Natural killer cell (primary cell): Measurements from ENCODE around the gene PRDM8. TPM values are rescaled to one million over a fixed set of nuclear protein-coding genes. Genes with fewer than 3 reads are reported as not detected.
"Not testable (repeated sequence)": the region's sequence is repeated elsewhere in the genome, so short reads cannot be mapped to it uniquely, and the experiment has no call there.

ENCODE experiments used
- ATAC-seq, 3 donors: fragments of 150-1000 bp in 2 of 3; fragments of 200-7000 bp in 1 of 3; cut with Tn5 transposase; 1 replicate in 1 of 3; 2 replicates in 2 of 3; pipeline ENCODE4 v1.10.0; 2021; ENCODE audit warnings: mild to moderate bottlenecking in 2 of 3, moderate library complexity in 2 of 3
- DNase-seq, 2 donors: peaks; one replicate each; pipeline versions ENCODE4 v3.0.0 to v3.0.0-alpha.2; 2013 to 2021; ENCODE audit warnings: mixed read lengths in 1 of 2
- H3K27ac ChIP-seq: one replicate; pipeline ENCODE4 v1.5.1; 2013; ENCODE audit warnings: mild to moderate bottlenecking, low read length
- H3K27me3 ChIP-seq: one replicate; pipeline ENCODE4 v1.6.1; 2013; ENCODE audit warnings: low read length; ENCODE audit not compliant: control insufficient read depth, insufficient read depth
- H3K36me3 ChIP-seq: one replicate; pipeline ENCODE4 v1.6.1; 2013; ENCODE audit warnings: low read length; ENCODE audit not compliant: control insufficient read depth, insufficient read depth
- H3K4me1 ChIP-seq: one replicate; pipeline ENCODE4 v1.6.1; 2013; ENCODE audit warnings: low read length; ENCODE audit not compliant: control insufficient read depth, insufficient read depth
- H3K4me3 ChIP-seq: one replicate; pipeline ENCODE4 v1.5.1; 2013; ENCODE audit warnings: low read length
- H3K9me3 ChIP-seq: one replicate; pipeline ENCODE4 v1.6.1; 2013; ENCODE audit warnings: low read length; ENCODE audit not compliant: control insufficient read depth, insufficient read depth
- H3K27ac Mint-ChIP-seq, 2 donors: one replicate each; pipeline ENCODE4 v1.8.0; 2022; ENCODE audit warnings: mild to moderate bottlenecking in 2 of 2, mixed read lengths in 2 of 2, moderate library complexity in 1 of 2
- H3K27me3 Mint-ChIP-seq, 2 donors: one replicate each; pipeline ENCODE4 v1.8.0; 2022; ENCODE audit warnings: low read depth in 2 of 2, mixed read lengths in 2 of 2
- H3K36me3 Mint-ChIP-seq: one replicate; pipeline ENCODE4 v1.8.0; 2022; ENCODE audit warnings: mixed read lengths
- H3K4me1 Mint-ChIP-seq, 2 donors: one replicate each; pipeline ENCODE4 v1.8.0; 2022; ENCODE audit warnings: mixed read lengths in 2 of 2
- H3K4me3 Mint-ChIP-seq: one replicate; pipeline ENCODE4 v1.8.0; 2022; ENCODE audit warnings: mild to moderate bottlenecking, moderate library complexity, mixed read lengths
- H3K9me3 Mint-ChIP-seq, 2 donors: one replicate each; pipeline ENCODE4 v1.8.0; 2022; ENCODE audit warnings: mixed read lengths in 2 of 2
- CTCF ChIP-seq: fragments of 200-600 bp; IDR thresholded peaks from one replicate; pipeline ENCODE4 v1.8.0; 2022; ENCODE audit warnings: antibody characterized with exemption
- WGBS: methylation state at CpG from one replicate; pipeline ENCODE4 v1.1.7; 2013; ENCODE audit warnings: missing lambda C conversion rate; ENCODE audit not compliant: insufficient coverage; 5-methylcytosine and 5-hydroxymethylcytosine counted together
- intact Hi-C: fragments of 100-400 bp; cut with micrococcal nuclease; formaldehyde crosslinking; loops from one replicate; pipeline ENCODE4 v1.14.2; 2022
- total RNA-seq, 4 donors: library from RNA; stranded (reverse); fragments of 120-200 nt in 1 of 4; gene quantifications; one replicate each; pipeline versions ENCODE4 v1.2.3 to v1.2.4, GENCODE V29; 2013 to 2022

Gene PRDM8
- total RNA-seq, 3 donors from 2014 or later (not counting 1 experiment from before 2014, with no cell fraction given) = 5.8 to 6.2 (median 6.0) TPM

DNA sequence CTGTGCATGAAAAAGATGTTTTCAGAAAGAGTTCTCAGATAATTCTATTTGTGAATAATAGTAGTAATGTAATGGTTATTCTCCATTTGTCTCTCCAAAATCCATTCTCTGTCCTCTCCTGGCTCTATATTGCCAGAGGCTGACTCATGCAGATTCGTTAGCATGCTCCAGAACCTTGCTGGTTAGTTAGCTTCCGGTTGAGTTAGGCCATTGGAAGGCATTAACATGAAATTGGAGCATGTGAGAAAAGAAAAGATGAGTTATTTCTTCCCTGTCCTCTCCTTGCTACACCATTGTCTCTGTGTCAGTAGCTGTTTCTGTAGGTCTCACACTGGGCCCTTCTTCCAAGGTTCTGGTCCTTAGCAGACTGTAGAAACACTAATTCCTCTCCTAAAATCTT, 23.5 kb upstream of the PRDM8 start:
- intact Hi-C loops = no loop called here
- Histone ChIP-seq H3K36me3 (no peaks in the 10 kb centered on the region), H3K27ac (peak overlapping the region; percentile 68), H3K27me3 (no peaks in the 10 kb centered on the region), H3K4me1 (peaks cover 27% of the 10 kb centered on the region), H3K9me3 (no peaks in the 10 kb centered on the region), H3K4me3 (no peak overlapping the region)
- Mint-ChIP-seq H3K27ac (peak overlapping the region; percentile 9 to 53), H3K27me3 (peaks cover 0 to 1% of the 10 kb centered on the region in 2 donors), H3K36me3 (no peaks in the 10 kb centered on the region), H3K4me1 (peaks cover 27 to 37% of the 10 kb centered on the region in 2 donors), H3K4me3 (no peak overlapping the region), H3K9me3 (no peaks in the 10 kb centered on the region)
- no peak for TF ChIP-seq CTCF
- ATAC-seq (peak in 1 of 3 donors; percentile 27), DNase-seq (peak in 1 of 2 donors; percentile 31)
- 88% methylated on average over 2 of the region's 2 CpGs for WGBS

DNA sequence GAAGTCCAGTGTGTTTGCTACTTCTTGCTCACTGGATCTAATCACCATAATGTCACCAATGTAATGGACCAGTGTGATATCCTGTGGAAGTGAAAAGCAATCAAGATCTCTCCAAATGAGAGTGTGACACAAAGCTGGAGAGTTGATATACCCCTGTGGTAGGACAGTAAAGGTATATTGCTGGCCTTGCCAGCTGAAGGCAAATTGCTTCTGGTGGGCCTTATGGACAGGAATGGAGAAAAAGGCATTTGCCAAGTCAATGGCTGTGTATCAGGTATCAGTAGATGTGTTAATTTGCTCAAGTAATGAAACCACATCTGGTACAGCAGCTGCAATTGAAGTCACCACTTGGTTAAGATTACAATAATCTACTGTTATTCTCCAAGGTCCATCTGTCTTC, 19.5 kb upstream of the PRDM8 start:
- H3K27ac Mint-ChIP-seq, ATAC-seq, H3K27me3 ChIP-seq, H3K9me3 Mint-ChIP-seq, DNase-seq, H3K27ac ChIP-seq, H3K36me3 ChIP-seq, H3K9me3 ChIP-seq, H3K36me3 Mint-ChIP-seq, H3K4me3 ChIP-seq, H3K4me3 Mint-ChIP-seq, intact Hi-C loops, H3K27me3 Mint-ChIP-seq: not testable (repeated sequence)
- H3K4me1 ChIP-seq = peaks cover 19% of the 10 kb centered on the region
- peaks cover 23 to 30% of the 10 kb centered on the region in 2 donors for H3K4me1 Mint-ChIP-seq

DNA sequence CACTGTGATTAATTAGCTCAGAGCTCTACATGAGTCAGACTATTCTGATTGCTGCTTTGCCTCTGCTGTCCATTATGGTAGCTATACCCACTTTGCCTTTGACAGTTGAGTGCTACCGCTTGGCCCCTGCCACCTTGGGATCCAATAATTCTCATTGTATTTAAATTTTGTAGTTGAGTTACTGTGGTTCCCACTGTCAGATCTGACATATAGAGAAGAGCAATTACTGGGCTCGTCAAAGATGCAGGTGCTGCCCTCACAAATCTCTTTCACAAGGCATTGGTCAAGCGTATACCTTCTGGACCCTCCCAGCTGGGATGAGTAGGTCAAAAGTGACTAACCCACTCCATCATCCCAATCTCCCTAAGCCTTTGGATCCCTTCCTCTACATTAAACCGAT, 18.3 kb upstream of the PRDM8 start:
- no peak overlapping the region for H3K27ac Mint-ChIP-seq
- peaks cover 19 to 22% of the 10 kb centered on the region in 2 donors for H3K4me1 Mint-ChIP-seq
- H3K27me3 Mint-ChIP-seq = no peaks in the 10 kb centered on the region
- H3K9me3 Mint-ChIP-seq = no peaks in the 10 kb centered on the region
- Histone ChIP-seq H3K9me3 (no peaks in the 10 kb centered on the region), H3K27ac (no peak overlapping the region), H3K4me1 (peaks cover 18% of the 10 kb centered on the region), H3K4me3 (no peak overlapping the region), H3K27me3 (no peaks in the 10 kb centered on the region), H3K36me3 (no peaks in the 10 kb centered on the region)
- no peak for TF ChIP-seq CTCF
- H3K4me3 Mint-ChIP-seq = no peak overlapping the region
- no peaks in the 10 kb centered on the region for H3K36me3 Mint-ChIP-seq
- intact Hi-C loops = no loop called here
- ATAC-seq (no peak), DNase-seq (no peak)
- 94% methylated on average over 4 of the region's 4 CpGs for WGBS

GRCh38 chr4:80179637-80180161, 17.6 kb upstream of the PRDM8 start:
- Mint-ChIP-seq H3K27ac (no peak overlapping the region), H3K4me1 (peaks cover 21 to 22% of the 10 kb centered on the region in 2 donors), H3K27me3 (no peaks in the 10 kb centered on the region), H3K9me3 (no peaks in the 10 kb centered on the region), H3K36me3 (no peaks in the 10 kb centered on the region), H3K4me3 (no peak overlapping the region)
- Histone ChIP-seq H3K4me3 (no peak overlapping the region), H3K9me3 (no peaks in the 10 kb centered on the region), H3K4me1 (peaks cover 19% of the 10 kb centered on the region), H3K27ac (no peak overlapping the region), H3K27me3 (no peaks in the 10 kb centered on the region), H3K36me3 (no peaks in the 10 kb centered on the region)
- WGBS = 94% methylated on average over 3 of the region's 3 CpGs
- no peak for TF ChIP-seq CTCF
- intact Hi-C loops = loop anchor here (5.0 kb wide), 2 partner anchors 52 to 122 kb away; no protein-coding TSS in a partner anchor
- DNase-seq (no peak), ATAC-seq (no peak)
